Liver (tissue), 3 donors: ENCODE results near the gene STYXL2.

Experiments used
- CTCF ChIP-seq: fragments of 150-350 bp; IDR thresholded peaks from 2 replicates; pipeline ENCODE4 v1.5.1; 2017; ENCODE audit warnings: improper control_type of control experiment, low read depth, low read length; ENCODE audit not compliant: missing input control
- JUND ChIP-seq, 2 donors: IDR thresholded peaks; 2 replicates each; pipeline ENCODE4 v1.6.1; 2016; ENCODE audit warnings: antibody characterized with exemption in 2 of 2
- RXRA ChIP-seq, 2 donors: IDR thresholded peaks; 2 replicates each; pipeline ENCODE4 v1.6.1; 2017 to 2018; ENCODE audit warnings: antibody characterized with exemption in 2 of 2, mild to moderate bottlenecking in 1 of 2
- YY1 ChIP-seq: IDR thresholded peaks from 2 replicates; pipeline ENCODE4 v1.6.1; 2016; ENCODE audit warnings: antibody characterized with exemption, mild to moderate bottlenecking
- ZBTB33 ChIP-seq: IDR thresholded peaks from 2 replicates; pipeline ENCODE4 v1.6.1; 2016; ENCODE audit warnings: antibody characterized with exemption
- TF ChIP-seq, protein P1 (sequence below): IDR thresholded peaks from 2 replicates; pipeline ENCODE4 v1.6.1; 2016; ENCODE audit warnings: antibody characterized with exemption
- TF ChIP-seq, protein P2 (sequence below): IDR thresholded peaks from 2 replicates; pipeline ENCODE4 v1.6.1; 2016; ENCODE audit warnings: antibody characterized with exemption, mild to moderate bottlenecking
- donor health status: healthy.
- donor health status: healthy.

- TF ChIP-seq CTCF, result no peak
- TF ChIP-seq, protein P1, sequence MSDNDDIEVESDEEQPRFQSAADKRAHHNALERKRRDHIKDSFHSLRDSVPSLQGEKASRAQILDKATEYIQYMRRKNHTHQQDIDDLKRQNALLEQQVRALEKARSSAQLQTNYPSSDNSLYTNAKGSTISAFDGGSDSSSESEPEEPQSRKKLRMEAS, result no peak
- TF ChIP-seq JUND (IDR thresholded peaks at IDR 0.05), result no peak
- TF ChIP-seq ZBTB33, result no peak
- TF ChIP-seq, protein P2, sequence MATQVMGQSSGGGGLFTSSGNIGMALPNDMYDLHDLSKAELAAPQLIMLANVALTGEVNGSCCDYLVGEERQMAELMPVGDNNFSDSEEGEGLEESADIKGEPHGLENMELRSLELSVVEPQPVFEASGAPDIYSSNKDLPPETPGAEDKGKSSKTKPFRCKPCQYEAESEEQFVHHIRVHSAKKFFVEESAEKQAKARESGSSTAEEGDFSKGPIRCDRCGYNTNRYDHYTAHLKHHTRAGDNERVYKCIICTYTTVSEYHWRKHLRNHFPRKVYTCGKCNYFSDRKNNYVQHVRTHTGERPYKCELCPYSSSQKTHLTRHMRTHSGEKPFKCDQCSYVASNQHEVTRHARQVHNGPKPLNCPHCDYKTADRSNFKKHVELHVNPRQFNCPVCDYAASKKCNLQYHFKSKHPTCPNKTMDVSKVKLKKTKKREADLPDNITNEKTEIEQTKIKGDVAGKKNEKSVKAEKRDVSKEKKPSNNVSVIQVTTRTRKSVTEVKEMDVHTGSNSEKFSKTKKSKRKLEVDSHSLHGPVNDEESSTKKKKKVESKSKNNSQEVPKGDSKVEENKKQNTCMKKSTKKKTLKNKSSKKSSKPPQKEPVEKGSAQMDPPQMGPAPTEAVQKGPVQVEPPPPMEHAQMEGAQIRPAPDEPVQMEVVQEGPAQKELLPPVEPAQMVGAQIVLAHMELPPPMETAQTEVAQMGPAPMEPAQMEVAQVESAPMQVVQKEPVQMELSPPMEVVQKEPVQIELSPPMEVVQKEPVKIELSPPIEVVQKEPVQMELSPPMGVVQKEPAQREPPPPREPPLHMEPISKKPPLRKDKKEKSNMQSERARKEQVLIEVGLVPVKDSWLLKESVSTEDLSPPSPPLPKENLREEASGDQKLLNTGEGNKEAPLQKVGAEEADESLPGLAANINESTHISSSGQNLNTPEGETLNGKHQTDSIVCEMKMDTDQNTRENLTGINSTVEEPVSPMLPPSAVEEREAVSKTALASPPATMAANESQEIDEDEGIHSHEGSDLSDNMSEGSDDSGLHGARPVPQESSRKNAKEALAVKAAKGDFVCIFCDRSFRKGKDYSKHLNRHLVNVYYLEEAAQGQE, result no peak
- TF ChIP-seq YY1, result no peak
- TF ChIP-seq RXRA (IDR thresholded peaks at IDR 0.05), result no peak
Observed at GRCh38 chr1:167136191-167136614, 42.3 kb downstream of the STYXL2 start.
